Common myeloid progenitor, CD34-positive (primary cell): ENCODE measurements around the gene RBM15.

ENCODE experiments used
- CTCF ChIA-PET: fragments of 350-600 bp; sonication (Branson Sonifier 250); formaldehyde crosslinking; loops from one replicate; lab custom pipeline; 2021; ENCODE audit warnings: antibody characterized with exemption; lab: Charles Lee
- POLR2A ChIA-PET: fragments of 350-600 bp; sonication (Branson Sonifier 250); formaldehyde crosslinking; loops from one replicate; lab custom pipeline; 2021; ENCODE audit warnings: antibody characterized with exemption; lab: Charles Lee
- DNase-seq, 3 donors: peaks; one replicate each; pipeline versions ENCODE4 v3.0.0 to v3.0.0-alpha.2; 2013
- H3K27ac ChIP-seq, 2 experiments: 1 replicate in 1 of 2; 2 replicates in 1 of 2; pipeline ENCODE4 v1.7.0; 2013; ENCODE audit warnings: inconsistent platforms in 2 of 2, low read length in 2 of 2, mild to moderate bottlenecking in 2 of 2, low read depth in 1 of 2, moderate library complexity in 1 of 2; ENCODE audit not compliant: severe bottlenecking in 2 of 2, insufficient read depth in 1 of 2, poor library complexity in 1 of 2
- H3K27me3 ChIP-seq, 5 experiments: replicated peaks in 2 of 5; 1 replicate in 3 of 5; 2 replicates in 2 of 5; pipeline versions ENCODE4 v1.6.1 to v1.7.0; 2013; ENCODE audit warnings: low read length in 4 of 5, mild to moderate bottlenecking in 2 of 5, moderate library complexity in 2 of 5, inconsistent platforms in 1 of 5; ENCODE audit not compliant: insufficient read depth in 5 of 5, control insufficient read depth in 4 of 5
- H3K36me3 ChIP-seq, 4 experiments: 1 replicate in 2 of 4; 2 replicates in 2 of 4; pipeline versions ENCODE4 v1.6.1 to v1.7.0; 2013; ENCODE audit warnings: low read length in 3 of 4, control low read depth in 1 of 4, mild to moderate bottlenecking in 1 of 4; ENCODE audit not compliant: control insufficient read depth in 4 of 4, insufficient read depth in 4 of 4
- H3K4me1 ChIP-seq, 4 experiments: 1 replicate in 3 of 4; 2 replicates in 1 of 4; pipeline versions ENCODE4 v1.6.1 to v1.7.1; 2013; ENCODE audit warnings: low read length in 3 of 4, mild to moderate bottlenecking in 3 of 4, control low read depth in 1 of 4, inconsistent platforms in 1 of 4, moderate library complexity in 1 of 4; ENCODE audit not compliant: control insufficient read depth in 4 of 4, insufficient read depth in 4 of 4; ENCODE audit errors: control extremely low read depth in 1 of 4
- H3K4me3 ChIP-seq, 7 experiments: 1 replicate in 4 of 7; 2 replicates in 3 of 7; pipeline versions ENCODE4 v1.5.1 to v1.7.0; 2013; ENCODE audit warnings: mild to moderate bottlenecking in 7 of 7, low read length in 6 of 7, moderate library complexity in 6 of 7, inconsistent platforms in 2 of 7, low read depth in 2 of 7, control low read depth in 1 of 7; ENCODE audit not compliant: insufficient read depth in 4 of 7, control insufficient read depth in 1 of 7; ENCODE audit errors: extremely low read depth in 1 of 7
- H3K9me3 ChIP-seq, 5 experiments: 1 replicate in 4 of 5; 2 replicates in 1 of 5; pipeline versions ENCODE4 v1.6.1 to v1.7.1; 2013; ENCODE audit warnings: low read length in 4 of 5, mild to moderate bottlenecking in 2 of 5, inconsistent platforms in 1 of 5, low read depth in 1 of 5, moderate library complexity in 1 of 5; ENCODE audit not compliant: control insufficient read depth in 4 of 5, insufficient read depth in 2 of 5; ENCODE audit errors: control extremely low read depth in 1 of 5
- WGBS: methylation state at CpG from one replicate; pipeline ENCODE4 v1.1.5; 2013; ENCODE audit not compliant: insufficient coverage; 5-methylcytosine and 5-hydroxymethylcytosine counted together

Gene RBM15

DNA sequence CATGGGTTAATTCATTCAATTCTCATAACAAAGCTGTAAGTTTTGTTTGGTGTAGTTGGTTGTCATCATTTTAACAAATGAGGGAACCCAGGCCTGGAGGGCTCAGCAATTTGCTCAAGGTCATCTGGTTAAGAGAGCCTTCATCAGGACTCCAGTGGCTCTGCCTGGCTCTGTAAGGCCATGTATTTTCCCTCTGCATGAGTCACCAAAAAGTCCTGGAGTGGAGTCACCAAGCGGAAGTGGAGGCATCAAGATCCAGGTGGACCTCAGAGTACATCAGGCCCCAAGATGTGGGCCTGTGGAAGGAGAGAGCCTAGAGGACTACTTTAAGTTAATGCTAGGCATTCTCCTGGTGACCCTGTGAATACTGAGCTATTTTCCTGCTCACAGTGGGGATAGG, 30.0 kb upstream of the RBM15 start:
- Histone ChIP-seq H3K9me3 (no peaks in the 10 kb centered on the region), H3K36me3 (no peaks in the 10 kb centered on the region), H3K27ac (no peak overlapping the region), H3K4me3 (no peak overlapping the region), H3K27me3 (peaks cover 0 to 2% (median 0%) of the 10 kb centered on the region in 5 experiments), H3K4me1 (peaks cover 0 to 3% (median 0%) of the 10 kb centered on the region in 4 experiments)
- DNase-seq, result no peak
- POLR2A ChIA-PET, result no interaction called here
- 93% methylated on average over 1 of the region's 1 CpG for WGBS
- CTCF ChIA-PET, result interaction anchor here (1.9 to 15.2 kb wide), 3 partner anchors 10 to 104 kb away, joined by 8 to 457 read pairs (median 47); partner anchors contain the start of genes KCNC4 and RBM15

DNA sequence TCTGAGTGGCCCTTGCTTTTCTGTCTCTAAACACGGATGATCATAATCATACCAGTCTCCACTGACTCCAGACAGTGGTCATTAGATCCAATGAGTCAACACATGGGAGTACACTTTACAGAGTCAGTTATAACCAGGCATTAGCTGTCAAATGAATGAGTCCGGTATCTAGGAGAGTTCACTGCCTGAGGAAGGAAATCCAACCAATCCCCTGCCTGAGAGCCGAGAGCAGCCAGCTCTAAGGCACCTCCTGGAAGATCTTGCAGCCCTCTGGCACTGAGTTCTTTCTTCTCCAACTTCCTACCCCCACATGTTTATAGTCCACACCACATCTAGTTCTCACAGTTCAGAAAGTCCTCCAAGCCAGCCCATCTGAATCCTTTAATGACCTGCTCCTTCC, 29.4 kb upstream of the RBM15 start:
- 92% methylated on average over 3 of the region's 3 CpGs for WGBS
- DNase-seq, result no peak
- POLR2A ChIA-PET, result interaction anchor here (1.4 kb wide), 1 partner anchor 102 kb away, joined by 5 read pairs; no protein-coding TSS in a partner anchor

DNA sequence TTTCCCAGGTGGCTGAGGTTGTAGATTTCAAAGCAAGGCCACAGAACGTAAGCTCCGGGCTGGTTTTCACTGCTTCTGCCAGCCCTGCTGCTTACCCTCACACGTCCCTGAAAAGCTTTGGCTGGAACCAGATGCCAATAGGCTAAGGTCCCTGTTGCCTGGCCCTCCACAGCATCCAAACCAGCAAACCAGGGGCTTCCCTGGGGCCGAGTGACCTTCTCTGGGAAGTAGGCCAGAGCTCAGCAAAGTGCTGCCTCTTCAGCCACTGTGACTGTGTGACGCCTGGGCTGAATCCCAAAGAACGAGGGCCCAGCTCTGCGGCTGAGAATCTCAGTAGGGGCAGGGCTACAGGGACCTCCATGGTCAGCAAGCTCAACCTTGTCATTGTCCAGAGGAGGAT, 28.9 kb upstream of the RBM15 start:
- Histone ChIP-seq H3K27ac (no peak overlapping the region), H3K4me1 (peaks cover 0 to 3% (median 0%) of the 10 kb centered on the region in 4 experiments), H3K36me3 (no peaks in the 10 kb centered on the region), H3K9me3 (no peaks in the 10 kb centered on the region), H3K27me3 (peaks cover 0 to 2% (median 0%) of the 10 kb centered on the region in 5 experiments), H3K4me3 (no peak overlapping the region)
- 98% methylated on average over 7 of the region's 7 CpGs for WGBS
- CTCF ChIA-PET, result interaction anchor here (0.9 to 15.2 kb wide), 9 partner anchors 9 to 150 kb away, joined by 3 to 457 read pairs (median 4); partner anchors contain the start of genes KCNC4 and RBM15
- POLR2A ChIA-PET, result interaction anchor here (1.4 kb wide), 1 partner anchor 103 kb away, joined by 5 read pairs; no protein-coding TSS in a partner anchor
- no peak for DNase-seq

More for the DNA sequence above, 29.4 kb upstream of the RBM15 start:
- H3K4me1 ChIP-seq, result peaks cover 0 to 3% (median 0%) of the 10 kb centered on the region in 4 experiments
- CTCF ChIA-PET, result interaction anchor here (0.9 to 15.2 kb wide), 8 partner anchors 9 to 150 kb away, joined by 3 to 457 read pairs (median 6); partner anchors contain the start of genes KCNC4 and RBM15
- no peak overlapping the region for H3K27ac ChIP-seq
- H3K4me3 ChIP-seq, result no peak overlapping the region
- no peaks in the 10 kb centered on the region for H3K9me3 ChIP-seq
- peaks cover 0 to 2% (median 0%) of the 10 kb centered on the region in 5 experiments for H3K27me3 ChIP-seq
- H3K36me3 ChIP-seq, result no peaks in the 10 kb centered on the region

DNA sequence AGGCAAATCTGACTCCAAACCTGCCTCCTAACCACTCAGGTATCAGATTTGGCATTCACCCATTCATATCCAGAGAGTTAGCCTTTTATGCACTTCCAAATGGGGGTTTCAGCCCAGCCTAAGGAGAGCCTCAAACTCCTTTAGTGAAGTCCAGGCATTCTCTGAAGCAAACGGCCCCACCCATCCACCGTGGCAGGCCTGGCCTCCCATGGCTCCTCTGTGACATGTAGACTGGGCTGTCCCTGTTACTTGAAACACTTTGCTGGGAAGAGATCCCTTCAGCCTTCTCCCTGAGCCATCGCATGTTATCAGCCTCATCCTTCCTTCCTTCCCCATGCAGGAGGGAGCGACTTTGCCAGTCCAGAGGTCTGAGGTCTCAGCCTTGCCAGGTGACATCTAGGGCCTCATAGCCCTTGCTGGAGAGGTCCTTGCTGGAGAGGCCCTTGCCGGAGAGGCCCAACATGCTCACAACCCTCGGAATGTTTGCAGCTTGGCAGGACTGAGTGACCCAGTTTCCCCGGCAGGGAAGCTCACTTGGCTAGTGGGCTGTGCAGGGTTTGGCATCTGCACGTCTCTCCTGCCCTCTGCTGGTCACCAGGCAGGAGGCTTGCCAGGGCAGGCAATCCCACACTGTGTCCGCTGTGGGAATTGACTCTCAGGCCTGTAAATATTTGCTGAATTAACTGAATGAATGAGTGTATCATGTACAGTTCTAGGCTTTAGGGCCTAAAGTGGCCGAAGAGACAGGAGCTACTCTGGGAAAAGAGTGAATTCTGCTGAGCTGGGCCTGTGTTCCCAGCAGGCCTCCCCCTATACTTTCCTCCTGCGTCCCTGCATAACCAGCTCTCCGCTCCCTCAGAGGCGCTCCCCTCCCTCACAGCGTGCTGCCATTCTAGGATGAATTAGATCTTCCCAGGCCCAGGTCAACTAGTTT, 26.7 kb upstream of the RBM15 start:
- Histone ChIP-seq H3K9me3 (no peaks in the 10 kb centered on the region), H3K27me3 (peaks cover 0 to 2% (median 0%) of the 10 kb centered on the region in 5 experiments), H3K4me3 (no peak overlapping the region), H3K36me3 (no peaks in the 10 kb centered on the region), H3K27ac (no peak overlapping the region), H3K4me1 (peaks cover 0 to 3% (median 0%) of the 10 kb centered on the region in 4 experiments)
- ChIA-PET POLR2A (interaction anchor here (0.7 to 0.9 kb wide), 3 partner anchors 8 to 109 kb away, joined by 3 read pairs; no protein-coding TSS in a partner anchor), CTCF (interaction anchor here (0.6 to 15.2 kb wide), 35 partner anchors 9 to 183 kb away, joined by 3 to 457 read pairs (median 5); partner anchors contain the start of genes KCNC4 and RBM15)
- peak; percentile 77 to 89 (median 84) for DNase-seq
- 55% methylated on average over 11 of the region's 14 CpGs for WGBS

DNA sequence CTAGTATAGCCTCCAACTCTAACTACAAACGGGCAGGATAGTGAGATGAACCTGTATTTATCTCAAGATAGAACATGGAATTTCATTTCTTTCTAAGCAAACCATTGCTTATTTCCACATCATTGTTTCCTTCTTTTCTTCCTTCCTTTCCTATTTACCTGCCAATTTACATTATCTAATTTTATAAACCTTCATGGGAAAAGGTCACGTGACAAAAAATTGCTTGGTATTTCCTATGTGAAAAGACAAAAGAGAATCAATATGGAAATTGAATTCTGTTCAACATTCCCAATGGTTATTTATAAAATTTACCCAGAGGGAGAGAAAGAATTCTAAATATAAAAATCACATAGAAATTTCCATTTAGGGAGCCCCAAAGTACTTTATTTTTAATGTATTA, 22.4 kb upstream of the RBM15 start:
- Histone ChIP-seq H3K27ac (no peak overlapping the region), H3K4me1 (peaks cover 0 to 3% (median 0%) of the 10 kb centered on the region in 4 experiments), H3K9me3 (no peaks in the 10 kb centered on the region), H3K4me3 (no peak overlapping the region), H3K36me3 (no peaks in the 10 kb centered on the region), H3K27me3 (no peaks in the 10 kb centered on the region)
- POLR2A ChIA-PET, result no interaction called here
- CTCF ChIA-PET, result interaction anchor here (1.0 to 15.2 kb wide), 8 partner anchors 19 to 180 kb away, joined by 3 to 457 read pairs (median 4); partner anchors contain the start of gene KCNC4
- DNase-seq, result no peak
- no CpG with 5 or more reads among the region's 2 CpGs for WGBS

DNA sequence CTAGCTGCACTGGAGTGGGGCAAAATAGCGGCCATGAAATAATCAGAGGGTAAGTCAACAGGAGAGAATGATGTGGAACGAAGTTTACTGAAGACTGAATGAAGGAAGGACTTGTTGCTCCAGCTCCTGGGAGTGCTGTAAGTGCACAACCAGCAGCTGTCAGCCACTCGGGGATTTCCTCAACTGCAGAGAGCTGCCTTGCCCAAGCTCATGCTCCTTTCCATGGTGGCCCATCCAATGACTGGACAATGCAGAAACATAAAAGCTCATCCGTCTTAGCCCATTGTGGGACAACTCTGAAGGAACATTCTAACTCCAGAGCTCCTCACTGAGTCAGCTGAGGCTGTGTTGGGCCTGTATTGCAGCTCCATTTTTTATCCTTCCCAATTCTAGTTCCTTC, 21.1 kb upstream of the RBM15 start:
- no peaks in the 10 kb centered on the region for H3K9me3 ChIP-seq
- H3K4me1 ChIP-seq, result no peaks in the 10 kb centered on the region
- CTCF ChIA-PET, result interaction anchor here (0.7 to 15.2 kb wide), 10 partner anchors 8 to 179 kb away, joined by 3 to 457 read pairs (median 4); partner anchors contain the start of gene KCNC4
- no peak overlapping the region for H3K4me3 ChIP-seq
- H3K27ac ChIP-seq, result no peak overlapping the region
- DNase-seq, result no peak
- POLR2A ChIA-PET, result interaction anchor here (0.6 kb wide), 1 partner anchor 109 kb away, joined by 3 read pairs; no protein-coding TSS in a partner anchor
- peaks cover 0 to 2% (median 0%) of the 10 kb centered on the region in 5 experiments for H3K27me3 ChIP-seq
- H3K36me3 ChIP-seq, result no peaks in the 10 kb centered on the region
- WGBS, result 98% methylated on average over 4 of the region's 4 CpGs
